Measurements from ENCODE around the gene GPATCH1. TPM values are rescaled to one million over a fixed set of nuclear protein-coding genes. Genes with fewer than 3 reads are reported as not detected.
"Not testable (repeated sequence)": the region's sequence is repeated elsewhere in the genome, so short reads cannot be mapped to it uniquely, and the experiment has no call there.

GPATCH1 gene
- total RNA-seq, 4 donors from 2014 or later: 4.5 to 7.6 (median 5.5) TPM

- no peak for ATAC-seq (ENCODE audit: low FRiP score)
- TF ChIP-seq CTCF (IDR thresholded peaks at IDR 0.05): no peak
- DNase-seq (ENCODE audit: low spot score): no peak
Measured at GRCh38 chr19:33124207-33125098, 43.5 kb downstream of the GPATCH1 start.

- DNase-seq (ENCODE audit: low spot score): no peak
- no peak for TF ChIP-seq CTCF (IDR thresholded peaks at IDR 0.05)
- ATAC-seq (ENCODE audit: low FRiP score): no peak
Measured at GRCh38 chr19:33125929-33126388, 45.0 kb downstream of the GPATCH1 start.

- not testable (repeated sequence) for ATAC-seq (ENCODE audit: low FRiP score); DNase-seq (ENCODE audit: low spot score)
Measured at GRCh38 chr19:33126712-33127111, 45.7 kb downstream of the GPATCH1 start.

DNA sequence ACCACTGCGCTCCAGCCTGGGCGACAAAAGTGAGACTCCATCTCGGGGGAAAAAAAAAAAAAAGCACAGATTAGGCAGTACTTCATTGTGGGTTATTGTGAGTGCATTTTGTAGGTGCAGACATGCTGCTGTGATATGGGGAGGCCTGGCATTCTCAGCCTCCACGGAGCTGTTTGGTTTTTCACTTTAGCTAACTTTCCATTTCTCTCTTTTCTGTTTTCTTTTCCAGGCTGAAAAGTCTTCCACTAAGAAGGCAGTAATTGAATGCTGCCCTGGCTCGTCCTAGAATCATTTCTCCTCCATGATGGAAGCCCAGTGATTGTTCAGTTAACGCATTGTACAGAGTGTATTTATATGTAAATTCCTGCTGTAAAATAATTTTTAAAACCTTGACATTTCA is 48.9 kb downstream of the GPATCH1 start:
- TF ChIP-seq CTCF (IDR thresholded peaks at IDR 0.05): no peak
- DNase-seq (ENCODE audit: low spot score) (no peak), ATAC-seq (ENCODE audit: low FRiP score) (no peak)

DNA sequence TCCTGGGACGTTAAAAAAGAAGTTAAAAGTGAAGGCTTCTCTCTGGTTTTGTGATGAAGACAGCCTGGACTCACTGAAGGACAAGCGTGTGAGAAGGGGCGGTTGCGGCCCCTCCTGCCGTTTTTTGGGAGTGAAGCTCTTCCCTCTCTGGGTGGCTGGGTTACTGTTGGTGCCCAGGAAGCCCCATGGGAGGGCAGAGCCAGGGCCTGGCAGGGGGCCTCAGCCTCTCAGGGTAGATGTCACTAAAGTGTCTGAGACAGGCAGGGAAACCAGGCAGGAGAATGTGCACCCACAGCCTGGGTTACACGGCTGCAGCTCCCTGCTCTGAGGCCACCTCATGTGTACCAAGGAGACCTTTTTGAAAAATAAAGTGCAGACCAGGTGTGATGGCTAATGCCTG is 49.5 kb downstream of the GPATCH1 start:
- no peak for TF ChIP-seq CTCF (IDR thresholded peaks at IDR 0.05)
- no peak for ATAC-seq (ENCODE audit: low FRiP score)
- no peak for DNase-seq (ENCODE audit: low spot score)

DNA sequence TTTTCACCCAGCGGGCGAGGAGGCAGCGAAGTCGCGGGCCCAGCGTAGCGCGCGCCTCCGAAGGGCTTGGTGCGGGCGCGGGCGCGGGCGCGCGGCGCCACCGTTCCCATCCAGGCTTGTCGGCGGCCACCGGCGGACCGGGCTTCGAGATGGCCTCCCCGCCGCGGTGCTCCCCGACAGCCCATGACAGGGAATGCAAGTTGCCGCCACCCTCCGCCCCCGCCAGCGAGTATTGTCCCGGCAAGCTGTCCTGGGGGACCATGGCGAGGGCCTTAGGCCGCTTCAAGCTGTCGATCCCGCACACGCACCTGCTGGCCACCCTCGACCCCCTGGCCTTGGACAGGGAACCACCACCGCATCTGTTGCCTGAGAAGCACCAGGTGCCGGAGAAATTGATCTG is 51.0 kb downstream of the GPATCH1 start, which contains the start of gene WDR88:
WDR88 (plus strand) TSS at position 94 of the 400 bp plus-strand sequence; CDS start at position 150, 56 bp downstream.
- no peak for ATAC-seq (ENCODE audit: low FRiP score)
- DNase-seq (ENCODE audit: low spot score): no peak
- TF ChIP-seq CTCF (IDR thresholded peaks at IDR 0.05): no peak

- no peak for DNase-seq (ENCODE audit: low spot score)
- no peak for ATAC-seq (ENCODE audit: low FRiP score)
- TF ChIP-seq CTCF (IDR thresholded peaks at IDR 0.05): no peak
Measured at GRCh38 chr19:33132425-33132824, 51.4 kb downstream of the GPATCH1 start.
